ENCODE measurements around the gene CPXM2. TPM values are rescaled to one million over a fixed set of nuclear protein-coding genes. Genes with fewer than 3 reads are reported as not detected.

The CPXM2 gene
- total RNA-seq, 2 donors from 2014 or later: 12.5 to 17.0 TPM

- DNase-seq (no peak), ATAC-seq (no peak)
- intact Hi-C loops (cut with DNase I): no loop called here
These were observed 104.7 kb downstream of the CPXM2 start for GRCh38 chr10:123786896-123787295.

- intact Hi-C loops (cut with DNase I): no loop called here
- ATAC-seq: no peak
- no peak for DNase-seq
These were observed 105.3 kb downstream of the CPXM2 start for GRCh38 chr10:123786306-123786705.

- intact Hi-C loops (cut with DNase I): no loop called here
- ATAC-seq: no peak
- no peak for DNase-seq
These were observed 107.0 kb downstream of the CPXM2 start for GRCh38 chr10:123784646-123785045.

DNA sequence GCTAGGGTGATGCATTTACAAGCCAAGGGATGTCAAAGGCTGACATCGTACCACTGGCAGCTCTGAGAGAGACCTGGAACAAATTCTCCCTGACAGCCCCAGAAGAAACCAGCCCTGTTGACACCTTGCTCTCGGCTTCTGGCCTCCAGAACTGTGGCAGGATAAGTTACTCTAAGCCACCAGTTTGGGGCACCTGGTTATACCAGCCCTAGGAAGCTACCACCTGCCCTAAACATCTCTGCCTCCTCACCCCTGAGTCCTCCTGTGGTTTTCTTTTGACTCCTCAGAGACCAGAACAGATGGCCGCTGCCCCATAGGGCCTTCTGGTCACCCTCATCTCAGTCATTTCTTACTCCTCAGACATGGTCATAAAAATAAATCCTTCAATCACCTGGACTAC, 107.4 kb downstream of the CPXM2 start:
- ATAC-seq (no peak), DNase-seq (no peak)
- intact Hi-C loops (cut with DNase I): no loop called here

DNA sequence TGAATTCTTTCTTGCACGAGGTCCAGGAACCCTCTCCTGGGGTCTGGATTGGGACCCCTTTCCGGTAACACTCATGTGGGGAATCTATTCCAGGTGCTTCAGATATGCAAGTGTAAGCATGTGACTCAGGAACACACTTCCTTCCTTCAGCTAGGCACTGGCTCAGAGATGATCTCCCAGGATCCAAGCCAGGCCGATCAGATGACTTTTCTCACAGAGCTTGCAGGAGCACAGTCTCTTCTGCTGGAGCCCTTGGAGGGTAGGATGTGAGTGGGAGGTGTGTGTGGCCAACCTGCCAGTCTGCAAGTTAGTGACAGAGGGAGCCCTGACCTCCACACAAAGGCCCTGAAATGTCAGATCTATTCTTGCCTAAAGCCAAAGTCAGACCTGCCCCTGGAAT, 108.3 kb downstream of the CPXM2 start:
- no peak for DNase-seq
- intact Hi-C loops (cut with DNase I): no loop called here
- ATAC-seq: no peak

- ATAC-seq: no peak
- intact Hi-C loops (cut with DNase I): no loop called here
- no peak for DNase-seq
These were observed 109.1 kb downstream of the CPXM2 start for GRCh38 chr10:123782549-123782948.

DNA sequence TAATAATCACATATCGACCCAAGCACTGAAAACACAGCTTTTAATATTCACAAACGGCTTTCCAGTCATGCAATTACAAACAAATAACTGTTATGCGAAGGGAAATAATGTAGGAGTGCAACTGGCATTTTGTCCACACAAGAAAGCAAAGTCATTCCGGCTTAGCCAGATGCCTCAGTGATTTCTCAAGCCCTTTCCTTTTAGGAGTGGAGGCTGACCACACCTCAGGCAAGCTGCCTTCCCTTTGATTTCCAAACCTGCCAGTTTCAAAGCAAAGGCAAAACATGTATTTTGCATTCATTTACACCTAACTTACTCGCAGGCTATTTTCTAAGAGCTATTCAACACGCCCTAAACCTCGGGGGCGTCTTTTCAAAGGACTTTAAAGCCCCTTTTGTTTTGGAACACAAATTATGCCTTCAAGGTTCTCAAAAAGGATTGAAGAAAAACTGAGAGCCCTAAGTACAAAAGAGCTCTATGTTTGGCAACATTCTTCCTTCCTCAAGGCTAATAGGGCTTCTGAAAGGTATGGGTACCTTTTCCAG, 109.6 kb downstream of the CPXM2 start:
- ATAC-seq (no peak), DNase-seq (no peak)
- intact Hi-C loops (cut with DNase I): no loop called here

- DNase-seq (no peak), ATAC-seq (no peak)
- intact Hi-C loops (cut with DNase I): no loop called here
These were observed 110.2 kb downstream of the CPXM2 start for GRCh38 chr10:123781324-123781900.

DNA sequence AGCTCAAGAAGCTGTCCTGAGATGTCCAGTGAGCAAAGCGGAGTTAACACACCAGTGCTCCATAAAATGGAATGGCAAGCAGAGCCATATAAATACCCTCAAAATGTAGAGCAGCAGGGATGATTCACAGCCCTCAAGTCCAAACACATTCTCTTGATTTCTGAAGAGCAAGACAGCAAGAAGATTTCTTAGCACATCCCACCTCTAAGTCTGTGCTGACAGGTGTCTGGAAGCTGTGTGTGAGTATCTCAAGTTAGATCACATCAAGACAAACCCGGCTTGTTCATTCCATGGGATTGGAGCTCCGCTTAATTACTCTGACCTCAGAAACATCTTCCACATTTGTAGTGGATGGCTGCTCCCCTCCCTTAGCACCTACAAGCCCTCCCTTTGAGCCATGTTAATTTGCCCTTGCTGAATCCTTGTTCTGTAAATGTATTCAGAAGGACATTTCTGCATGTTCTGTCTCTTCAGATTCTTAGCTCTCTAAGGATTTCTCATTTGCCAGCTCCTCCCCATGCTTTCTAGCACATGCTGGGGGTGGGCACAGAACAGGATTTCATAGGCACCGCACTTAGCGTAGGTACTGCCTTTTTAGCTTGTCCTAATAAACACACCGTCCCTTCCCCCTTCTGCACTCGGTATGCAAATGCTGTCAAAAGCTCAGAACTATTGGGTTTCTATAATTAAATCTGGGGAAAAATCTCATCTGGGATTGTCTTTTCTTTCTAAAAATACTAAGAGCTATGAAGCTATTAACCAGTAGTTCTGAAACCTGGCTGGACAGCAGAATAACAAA, 112.7 kb downstream of the CPXM2 start:
- DNase-seq (no peak), ATAC-seq (no peak)
- intact Hi-C loops (cut with DNase I): no loop called here

GRCh38 chr10:123777881-123778280, 113.7 kb downstream of the CPXM2 start:
- ATAC-seq (no peak), DNase-seq (no peak)
- intact Hi-C loops (cut with DNase I): no loop called here

DNA sequence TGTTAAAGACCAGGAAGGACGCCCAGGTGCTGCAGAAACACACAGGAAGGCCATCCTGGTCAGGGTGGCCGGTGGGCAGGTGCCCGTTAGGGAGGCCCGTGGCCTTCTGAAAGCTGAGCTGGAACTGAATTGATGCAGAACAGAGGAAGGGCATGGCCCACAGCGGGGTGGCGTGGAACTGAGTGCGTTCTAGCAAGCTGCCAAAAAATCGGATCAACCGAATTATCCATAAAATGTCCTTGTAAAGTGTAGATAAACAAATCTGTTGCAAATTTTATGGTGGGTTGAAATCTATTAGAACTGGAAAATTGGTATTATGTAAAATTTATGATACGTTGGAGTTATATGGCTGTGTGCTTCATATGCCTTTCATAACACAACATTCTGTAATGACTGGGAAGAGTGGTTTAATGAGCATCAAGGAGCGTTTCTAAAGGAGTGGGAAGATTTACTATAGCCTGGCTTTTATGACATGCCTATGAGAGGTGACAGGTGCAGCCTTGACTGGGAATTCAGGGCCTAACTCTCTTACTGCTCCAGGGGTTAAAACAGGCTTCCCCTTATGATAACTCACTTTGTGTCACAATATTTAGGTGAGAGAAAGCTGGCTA, 117.4 kb downstream of the CPXM2 start:
- intact Hi-C loops (cut with DNase I): no loop called here
- DNase-seq (no peak), ATAC-seq (no peak)

GRCh38 chr10:123772645-123773508, 118.7 kb downstream of the CPXM2 start:
- ATAC-seq: no peak
- DNase-seq: no peak
- intact Hi-C loops (cut with DNase I): no loop called here

DNA sequence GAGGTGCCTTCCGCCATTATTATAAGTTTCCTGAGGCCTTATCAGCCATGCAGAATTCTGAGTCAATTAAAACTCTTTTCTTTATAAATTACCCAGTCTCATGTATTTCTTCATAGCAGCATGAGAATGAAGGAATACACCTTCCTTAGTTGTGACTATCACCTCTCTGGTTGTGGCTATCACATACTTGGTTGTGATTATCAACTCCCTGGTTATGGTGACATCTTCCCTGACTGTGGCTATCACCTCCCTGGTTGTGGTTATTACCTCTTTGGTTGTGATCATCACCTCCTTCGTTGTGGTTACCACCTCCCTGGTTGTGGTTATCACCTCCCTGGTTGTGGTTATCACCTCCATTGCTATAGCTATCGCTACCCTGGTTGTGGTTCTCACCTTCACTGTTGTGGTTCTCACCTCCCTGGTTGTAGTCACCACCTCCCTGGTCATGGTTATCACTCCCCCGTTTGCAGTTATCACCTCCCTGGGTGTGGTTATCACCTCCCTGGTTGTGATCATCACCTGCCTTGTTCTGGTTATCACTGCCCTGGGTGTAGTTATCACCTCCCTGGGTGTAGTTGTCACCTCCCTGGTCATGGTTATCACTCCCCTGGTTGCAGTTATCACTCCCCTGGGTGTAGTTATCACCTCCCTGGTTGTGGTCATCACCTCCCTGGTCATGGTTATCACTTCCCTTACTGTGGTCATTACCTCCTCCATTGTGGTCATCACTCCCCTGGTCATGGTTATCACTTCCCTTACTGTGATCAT, 119.5 kb downstream of the CPXM2 start:
- intact Hi-C loops (cut with DNase I): no loop called here
- no peak for ATAC-seq
- DNase-seq: no peak

DNA sequence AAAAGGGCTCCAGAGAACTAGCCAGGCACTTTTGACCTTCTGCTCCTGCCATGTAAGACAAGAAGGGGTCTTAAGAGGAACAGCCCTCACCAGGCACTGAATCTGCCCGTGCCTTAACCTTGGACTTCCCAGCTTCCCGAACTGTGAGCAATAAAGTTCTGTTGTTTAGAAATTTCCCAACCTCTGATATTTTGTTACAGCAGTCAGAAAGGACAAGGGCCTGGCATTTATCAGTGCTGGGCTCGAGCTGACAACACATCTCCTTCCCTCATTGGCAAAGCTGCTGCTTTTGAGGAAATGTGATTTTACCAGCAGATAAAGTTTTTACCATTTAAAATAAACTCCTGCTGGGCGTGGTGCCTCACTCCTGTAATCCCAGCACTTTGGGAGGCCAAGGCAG, 122.0 kb downstream of the CPXM2 start:
- DNase-seq (no peak), ATAC-seq (no peak)
- intact Hi-C loops (cut with DNase I): no loop called here

DNA sequence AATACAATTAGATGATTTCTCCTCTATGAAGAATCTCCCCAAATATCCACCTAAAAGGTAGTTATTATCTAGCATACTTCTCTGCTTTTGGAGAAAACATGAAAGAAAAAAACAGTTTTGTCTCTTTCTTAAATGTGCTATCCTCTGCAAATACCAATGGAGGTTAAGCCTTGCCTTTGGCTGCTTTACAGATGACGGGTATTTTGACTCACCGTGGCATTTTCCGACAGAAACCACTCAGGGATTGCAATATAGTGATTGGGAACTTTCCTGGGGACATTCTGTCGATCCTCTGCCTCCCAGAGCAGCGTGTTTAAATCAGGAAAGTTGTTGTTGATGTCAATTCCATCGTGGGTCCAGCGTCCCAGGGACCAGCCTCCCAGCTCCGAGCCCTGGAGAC, 124.8 kb downstream of the CPXM2 start:
- intact Hi-C loops (cut with DNase I): no loop called here
- ATAC-seq (no peak), DNase-seq (no peak)

DNA sequence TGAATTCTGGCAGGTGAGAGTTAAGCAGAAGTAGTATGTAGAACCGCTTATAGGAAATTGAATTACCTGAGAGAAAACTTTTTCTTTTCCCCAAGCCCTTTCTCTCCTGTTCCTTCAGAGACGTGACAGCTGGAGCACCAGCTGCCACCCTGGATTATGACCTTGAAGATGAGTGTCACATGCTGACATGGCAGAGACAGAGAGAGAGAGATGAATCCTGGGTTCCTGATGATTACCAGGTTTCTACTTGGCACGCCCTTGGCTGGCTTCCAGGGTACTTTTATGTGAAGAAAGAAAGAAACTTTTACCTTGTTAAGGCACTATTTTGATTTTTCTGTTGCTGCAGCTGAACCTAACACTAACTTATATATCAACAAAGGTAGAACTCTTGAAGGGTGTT, 125.6 kb downstream of the CPXM2 start:
- no peak for DNase-seq
- ATAC-seq: no peak
- intact Hi-C loops (cut with DNase I): no loop called here

- DNase-seq: no peak
- no peak for ATAC-seq
- intact Hi-C loops (cut with DNase I): no loop called here
These were observed 129.9 kb downstream of the CPXM2 start for GRCh38 chr10:123761666-123762230.

DNA sequence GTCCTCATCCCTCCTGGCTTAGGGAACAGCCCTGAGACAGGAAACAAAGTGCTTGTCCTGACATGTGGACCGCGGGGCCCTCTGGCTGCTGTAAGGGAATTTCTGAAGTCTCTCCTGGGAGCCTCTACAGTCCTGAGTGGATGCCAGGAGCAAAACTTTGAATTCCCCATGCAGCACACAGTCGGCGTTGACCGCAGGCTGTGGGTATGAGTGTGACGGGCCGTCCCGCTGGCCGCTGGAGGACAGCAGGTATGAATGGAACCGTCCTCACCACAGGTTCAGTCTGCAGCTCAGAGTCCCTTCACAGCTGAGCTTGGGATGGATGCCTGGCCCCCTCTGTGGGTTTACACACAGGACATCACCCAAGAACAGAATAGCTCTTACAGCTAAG, 130.6 kb downstream of the CPXM2 start:
- no peak for ATAC-seq
- intact Hi-C loops (cut with DNase I): no loop called here
- no peak for DNase-seq
